ENCODE results near the gene TMEM107.
A peak's percentile ranks its signal among the peaks of the same experiment; 100 is the strongest.

Gene TMEM107

GRCh38 chr17:8162997-8163977 is 12.9 kb downstream of the TMEM107 start:
- DNase-seq (ENCODE audit: low read depth in 1 of 2, low spot score in 1 of 2), result no peak

- peak; percentile 67 to 69 for DNase-seq (ENCODE audit: low read depth in 1 of 2, low spot score in 1 of 2)
These were observed 13.8 kb downstream of the TMEM107 start, which contains the start of gene VAMP2 for GRCh38 chr17:8162233-8162996. Gene VAMP2, minus strand, starts transcription at chr17:8162948. Its CDS starts 69 bp downstream, at chr17:8162879.

GRCh38 chr17:8161289-8162232 is 14.6 kb downstream of the TMEM107 start:
- no peak for DNase-seq (ENCODE audit: low read depth in 1 of 2, low spot score in 1 of 2)

GRCh38 chr17:8160741-8161221 is 15.4 kb downstream of the TMEM107 start:
- no peak for DNase-seq (ENCODE audit: low read depth in 1 of 2, low spot score in 1 of 2)

GRCh38 chr17:8160224-8160577 is 16.0 kb downstream of the TMEM107 start:
- DNase-seq (ENCODE audit: low read depth in 1 of 2, low spot score in 1 of 2), result no peak

GRCh38 chr17:8159459-8160223 is 16.5 kb downstream of the TMEM107 start:
- DNase-seq (ENCODE audit: low read depth in 1 of 2, low spot score in 1 of 2), result no peak

GRCh38 chr17:8159032-8159400 is 17.2 kb downstream of the TMEM107 start:
- DNase-seq (ENCODE audit: low read depth in 1 of 2, low spot score in 1 of 2), result no peak

GRCh38 chr17:8158267-8159031 is 17.7 kb downstream of the TMEM107 start:
- peak in 1 of 2 donors; percentile 85 for DNase-seq (ENCODE audit: low read depth in 1 of 2, low spot score in 1 of 2)

GRCh38 chr17:8156246-8156992 is 19.8 kb downstream of the TMEM107 start:
- peak; percentile 98 to 100 for DNase-seq (ENCODE audit: low read depth in 1 of 2, low spot score in 1 of 2)

GRCh38 chr17:8155996-8156245 is 20.3 kb downstream of the TMEM107 start:
- no peak for DNase-seq (ENCODE audit: low read depth in 1 of 2, low spot score in 1 of 2)

- DNase-seq (ENCODE audit: low read depth in 1 of 2, low spot score in 1 of 2), result no peak
These were observed 20.8 kb downstream of the TMEM107 start for GRCh38 chr17:8155231-8155995.

GRCh38 chr17:8154608-8155155 is 21.5 kb downstream of the TMEM107 start:
- no peak for DNase-seq (ENCODE audit: low read depth in 1 of 2, low spot score in 1 of 2)

GRCh38 chr17:8153957-8154607 is 22.1 kb downstream of the TMEM107 start:
- peak; percentile 62 to 84 for DNase-seq (ENCODE audit: low read depth in 1 of 2, low spot score in 1 of 2)

GRCh38 chr17:8153525-8153956 is 22.6 kb downstream of the TMEM107 start:
- peak; percentile 23 to 57 for DNase-seq (ENCODE audit: low read depth in 1 of 2, low spot score in 1 of 2)

GRCh38 chr17:8153031-8153451 is 23.1 kb downstream of the TMEM107 start:
- DNase-seq (ENCODE audit: low read depth in 1 of 2, low spot score in 1 of 2), result no peak

GRCh38 chr17:8152112-8152775 is 23.9 kb downstream of the TMEM107 start, which contains the start of gene PER1:
Gene PER1, minus strand, starts transcription at chr17:8152404. Its CDS starts 1,698 bp downstream, at chr17:8150706.
- peak; percentile 63 to 82 for DNase-seq (ENCODE audit: low read depth in 1 of 2, low spot score in 1 of 2)
